Measurements from ENCODE around the gene OR2A2.

DNA sequence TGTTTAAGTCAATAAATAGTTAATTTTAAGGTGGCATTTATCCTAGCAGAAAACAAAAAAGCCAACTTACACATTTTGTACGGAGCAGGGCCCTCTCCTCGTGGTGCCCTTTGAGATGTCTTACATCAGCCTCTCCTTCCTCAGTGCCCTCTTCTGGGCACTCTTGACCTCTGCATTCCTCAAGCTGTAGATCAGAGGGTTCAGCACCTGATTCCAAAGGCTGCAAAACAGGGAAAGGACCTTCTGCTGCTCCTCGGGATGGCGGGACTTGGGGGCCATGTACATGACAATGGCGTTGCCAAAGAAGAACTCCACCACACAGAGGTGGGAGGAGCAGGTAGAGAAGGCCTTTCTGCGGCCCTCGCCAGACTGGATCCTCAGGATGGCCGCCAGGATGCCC lies 9.0 kb downstream of the OR2A2 start:
- no peak for TF ChIP-seq POLR2A (IDR thresholded peaks at IDR 0.05)
- TF ChIP-seq CTCF (IDR thresholded peaks at IDR 0.05), result no peak
